ENCODE measurements around the gene LAMTOR1. TPM values are rescaled to one million over a fixed set of nuclear protein-coding genes. Genes with fewer than 3 reads are reported as not detected.

LAMTOR1 gene
- total and polyA plus RNA-seq, 10 of the 15 experiments (the other 5 are each of a cell fraction or from before 2014, with no cell fraction given) = 58.8 to 141 (median 110) TPM

DNA sequence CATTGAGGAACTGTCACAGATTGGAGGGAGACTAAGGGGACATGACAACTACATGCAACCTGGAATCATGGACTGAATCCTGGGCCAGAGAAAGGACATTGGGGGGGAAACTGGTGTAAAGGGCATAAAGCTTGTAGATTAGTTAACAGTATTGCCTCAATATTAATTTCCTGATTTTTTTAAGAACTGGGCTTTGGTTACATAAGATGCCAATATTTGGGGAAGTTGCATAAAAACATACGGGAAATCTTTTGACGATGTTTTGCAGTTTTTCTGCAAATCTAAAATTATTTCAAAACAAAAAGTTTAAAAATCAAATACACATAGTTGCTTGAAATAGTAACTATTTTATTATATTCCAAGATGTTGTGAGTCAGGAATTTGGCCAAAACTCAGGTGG lies 29.5 kb upstream of the LAMTOR1 start:
- FAIRE-seq (no peak), ATAC-seq (no peak), DNase-seq (ENCODE audit: low read depth, low spot score) (no peak)
- Histone ChIP-seq H3K4me2 (ENCODE audit: control insufficient read depth, insufficient read depth) (no peak overlapping the region), H3K79me2 (ENCODE audit: control insufficient read depth, insufficient read depth, low read length) (no peaks in the 10 kb centered on the region), H3K9me3 (replicated peaks; ENCODE audit: control insufficient read depth, insufficient read depth, low read length) (peaks cover 4% of the 10 kb centered on the region; the same call in 2 of the 3 replicates), H2AFZ (ENCODE audit: control insufficient read depth, low read depth, low read length) (no peak overlapping the region), H3K9ac (ENCODE audit: control insufficient read depth, insufficient read depth, low read length) (no peak overlapping the region), H3K36me3 (ENCODE audit: control insufficient read depth in 2 of 2, insufficient read depth in 2 of 2, low read length in 1 of 2) (no peaks in the 10 kb centered on the region), H3K4me1 (ENCODE audit: control insufficient read depth, insufficient read depth, low read length) (no peaks in the 10 kb centered on the region), H3K27me3 (replicated peaks in 1 of 2; ENCODE audit: control insufficient read depth in 2 of 2, insufficient read depth in 2 of 2, low read length in 1 of 2) (no peaks in the 10 kb centered on the region), H3K4me3 (no peak overlapping the region), H4K20me1 (ENCODE audit: control insufficient read depth, insufficient read depth) (no peaks in the 10 kb centered on the region), H3K27ac (ENCODE audit: control insufficient read depth, insufficient read depth) (no peak overlapping the region)
- no TSS peak for BruUV-seq (replicated peaks)
- in situ Hi-C loops (cut with MboI) = no loop called here
- WGBS (ENCODE audit: insufficient coverage, insufficient replicate concordance, low lambda C conversion rate, missing lambda C conversion rate) = 0% methylated on average over 2 of the region's 2 CpGs
- intact Hi-C loops (cut with micrococcal nuclease; ENCODE audit: unreplicated experiment) = no loop called here
- RAD21 ChIA-PET (ENCODE audit: unreplicated experiment) = no interaction called here
- POLR2A ChIA-PET = no interaction called here
- SMC1A ChIA-PET (ENCODE audit: uncharacterized antibody, unreplicated experiment) = no interaction called here
- CTCF ChIA-PET = no interaction called here
- TF ChIP-seq, protein P1, sequence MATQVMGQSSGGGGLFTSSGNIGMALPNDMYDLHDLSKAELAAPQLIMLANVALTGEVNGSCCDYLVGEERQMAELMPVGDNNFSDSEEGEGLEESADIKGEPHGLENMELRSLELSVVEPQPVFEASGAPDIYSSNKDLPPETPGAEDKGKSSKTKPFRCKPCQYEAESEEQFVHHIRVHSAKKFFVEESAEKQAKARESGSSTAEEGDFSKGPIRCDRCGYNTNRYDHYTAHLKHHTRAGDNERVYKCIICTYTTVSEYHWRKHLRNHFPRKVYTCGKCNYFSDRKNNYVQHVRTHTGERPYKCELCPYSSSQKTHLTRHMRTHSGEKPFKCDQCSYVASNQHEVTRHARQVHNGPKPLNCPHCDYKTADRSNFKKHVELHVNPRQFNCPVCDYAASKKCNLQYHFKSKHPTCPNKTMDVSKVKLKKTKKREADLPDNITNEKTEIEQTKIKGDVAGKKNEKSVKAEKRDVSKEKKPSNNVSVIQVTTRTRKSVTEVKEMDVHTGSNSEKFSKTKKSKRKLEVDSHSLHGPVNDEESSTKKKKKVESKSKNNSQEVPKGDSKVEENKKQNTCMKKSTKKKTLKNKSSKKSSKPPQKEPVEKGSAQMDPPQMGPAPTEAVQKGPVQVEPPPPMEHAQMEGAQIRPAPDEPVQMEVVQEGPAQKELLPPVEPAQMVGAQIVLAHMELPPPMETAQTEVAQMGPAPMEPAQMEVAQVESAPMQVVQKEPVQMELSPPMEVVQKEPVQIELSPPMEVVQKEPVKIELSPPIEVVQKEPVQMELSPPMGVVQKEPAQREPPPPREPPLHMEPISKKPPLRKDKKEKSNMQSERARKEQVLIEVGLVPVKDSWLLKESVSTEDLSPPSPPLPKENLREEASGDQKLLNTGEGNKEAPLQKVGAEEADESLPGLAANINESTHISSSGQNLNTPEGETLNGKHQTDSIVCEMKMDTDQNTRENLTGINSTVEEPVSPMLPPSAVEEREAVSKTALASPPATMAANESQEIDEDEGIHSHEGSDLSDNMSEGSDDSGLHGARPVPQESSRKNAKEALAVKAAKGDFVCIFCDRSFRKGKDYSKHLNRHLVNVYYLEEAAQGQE (IDR thresholded peaks at IDR 0.05; ENCODE audit: low read depth, low read length) = no peak
- TF ChIP-seq NFYA (IDR thresholded peaks at IDR 0.05; ENCODE audit: borderline replicate concordance, low read depth, low read length) (no peak), ELK1 (IDR thresholded peaks at IDR 0.05; ENCODE audit: low read depth, low read length) (no peak), HSF1 (IDR thresholded peaks at IDR 0.05; ENCODE audit: low read depth, low read length) (no peak), TCF12 (IDR thresholded peaks at IDR 0.05; ENCODE audit: low read depth, low read length) (no peak), ESRRA (IDR thresholded peaks at IDR 0.05; ENCODE audit: low read length) (no peak), RUNX3 (IDR thresholded peaks at IDR 0.05; ENCODE audit: low read length) (no peak), SUPT20H (IDR thresholded peaks at IDR 0.05; ENCODE audit: borderline replicate concordance, control insufficient read depth, low read depth, low read length) (no peak), ASH2L (IDR thresholded peaks at IDR 0.05; ENCODE audit: borderline replicate concordance, low read depth) (no peak), NR2C2 (IDR thresholded peaks at IDR 0.05; ENCODE audit: borderline replicate concordance, control insufficient read depth, insufficient read length, low read depth) (no peak), BCLAF1 (IDR thresholded peaks at IDR 0.05) (no peak), EED (IDR thresholded peaks at IDR 0.05; ENCODE audit: low read depth) (no peak), CHD4 (IDR thresholded peaks at IDR 0.05) (no peak)
- TF ChIP-seq, protein P2, sequence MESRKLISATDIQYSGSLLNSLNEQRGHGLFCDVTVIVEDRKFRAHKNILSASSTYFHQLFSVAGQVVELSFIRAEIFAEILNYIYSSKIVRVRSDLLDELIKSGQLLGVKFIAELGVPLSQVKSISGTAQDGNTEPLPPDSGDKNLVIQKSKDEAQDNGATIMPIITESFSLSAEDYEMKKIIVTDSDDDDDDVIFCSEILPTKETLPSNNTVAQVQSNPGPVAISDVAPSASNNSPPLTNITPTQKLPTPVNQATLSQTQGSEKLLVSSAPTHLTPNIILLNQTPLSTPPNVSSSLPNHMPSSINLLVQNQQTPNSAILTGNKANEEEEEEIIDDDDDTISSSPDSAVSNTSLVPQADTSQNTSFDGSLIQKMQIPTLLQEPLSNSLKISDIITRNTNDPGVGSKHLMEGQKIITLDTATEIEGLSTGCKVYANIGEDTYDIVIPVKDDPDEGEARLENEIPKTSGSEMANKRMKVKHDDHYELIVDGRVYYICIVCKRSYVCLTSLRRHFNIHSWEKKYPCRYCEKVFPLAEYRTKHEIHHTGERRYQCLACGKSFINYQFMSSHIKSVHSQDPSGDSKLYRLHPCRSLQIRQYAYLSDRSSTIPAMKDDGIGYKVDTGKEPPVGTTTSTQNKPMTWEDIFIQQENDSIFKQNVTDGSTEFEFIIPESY (IDR thresholded peaks at IDR 0.05) = no peak
